ENCODE measurements around the gene MTF2. TPM values are rescaled to one million over a fixed set of nuclear protein-coding genes. Genes with fewer than 3 reads are reported as not detected.

MTF2 gene
- total RNA-seq, 1 experiment from 2014 or later, result 17.0 TPM

- BruUV-seq (replicated peaks), result no TSS peak
Measured at GRCh38 chr1:93111065-93111464, 32.0 kb downstream of the MTF2 start.

GRCh38 chr1:93111561-93111960 is 32.5 kb downstream of the MTF2 start:
- H3K27me3 Mint-ChIP-seq (ENCODE audit: insufficient read depth, unreplicated experiment), result no peaks in the 10 kb centered on the region
- peaks cover 13% of the 10 kb centered on the region for H3K4me1 Mint-ChIP-seq (ENCODE audit: insufficient read depth, unreplicated experiment)
- no peak for TF ChIP-seq CTCF (IDR thresholded peaks at IDR 0.05; ENCODE audit: unreplicated experiment)
- intact Hi-C loops (cut with micrococcal nuclease), result no loop called here
- no peak overlapping the region for H3K4me3 Mint-ChIP-seq (ENCODE audit: unreplicated experiment)
- ChIA-PET CTCF (no interaction called here), POLR2A (interaction anchor here (1.1 kb wide), 1 partner anchor 32 kb away, joined by 3 read pairs; no protein-coding TSS in a partner anchor)
- no peak overlapping the region for H3K27ac Mint-ChIP-seq (ENCODE audit: low read depth, unreplicated experiment)
- no TSS peak for BruUV-seq (replicated peaks)
- no peak for DNase-seq (ENCODE audit: unreplicated experiment)
- peaks cover 24% of the 10 kb centered on the region for H3K36me3 Mint-ChIP-seq (ENCODE audit: insufficient read depth, unreplicated experiment)
- no peaks in the 10 kb centered on the region for H3K9me3 Mint-ChIP-seq (ENCODE audit: unreplicated experiment)

More at GRCh38 chr1:93111065-93111464, 32.0 kb downstream of the MTF2 start:
- Mint-ChIP-seq H3K27me3 (ENCODE audit: insufficient read depth, unreplicated experiment) (no peaks in the 10 kb centered on the region), H3K4me1 (ENCODE audit: insufficient read depth, unreplicated experiment) (peaks cover 13% of the 10 kb centered on the region), H3K36me3 (ENCODE audit: insufficient read depth, unreplicated experiment) (peaks cover 19% of the 10 kb centered on the region), H3K4me3 (ENCODE audit: unreplicated experiment) (no peak overlapping the region), H3K9me3 (ENCODE audit: unreplicated experiment) (no peaks in the 10 kb centered on the region), H3K27ac (ENCODE audit: low read depth, unreplicated experiment) (no peak overlapping the region)
- POLR2A ChIA-PET, result interaction anchor here (1.1 kb wide), 1 partner anchor 32 kb away, joined by 3 read pairs; no protein-coding TSS in a partner anchor
- CTCF ChIA-PET, result no interaction called here
- no peak for DNase-seq (ENCODE audit: unreplicated experiment)
- intact Hi-C loops (cut with micrococcal nuclease), result no loop called here
- no peak for TF ChIP-seq CTCF (IDR thresholded peaks at IDR 0.05; ENCODE audit: unreplicated experiment)

- no TSS peak for BruUV-seq (replicated peaks)
- H3K36me3 Mint-ChIP-seq (ENCODE audit: insufficient read depth, unreplicated experiment), result peaks cover 34% of the 10 kb centered on the region
- no peaks in the 10 kb centered on the region for H3K27me3 Mint-ChIP-seq (ENCODE audit: insufficient read depth, unreplicated experiment)
Measured at GRCh38 chr1:93113127-93113526, 34.0 kb downstream of the MTF2 start.

GRCh38 chr1:93114391-93114790 is 35.3 kb downstream of the MTF2 start:
- intact Hi-C loops (cut with micrococcal nuclease), result no loop called here
- H3K27ac Mint-ChIP-seq (ENCODE audit: low read depth, unreplicated experiment), result no peak overlapping the region
- BruUV-seq (replicated peaks), result no TSS peak
- no peak for TF ChIP-seq CTCF (IDR thresholded peaks at IDR 0.05; ENCODE audit: unreplicated experiment)
- peaks cover 36% of the 10 kb centered on the region for H3K36me3 Mint-ChIP-seq (ENCODE audit: insufficient read depth, unreplicated experiment)
- POLR2A ChIA-PET, result interaction anchor here (1.3 kb wide), 1 partner anchor 36 kb away, joined by 3 read pairs; no protein-coding TSS in a partner anchor
- peak; percentile 4 for DNase-seq (ENCODE audit: unreplicated experiment)
- CTCF ChIA-PET, result interaction anchor here (1.0 kb wide), 1 partner anchor 33 kb away, joined by 3 read pairs; no protein-coding TSS in a partner anchor
- H3K4me1 Mint-ChIP-seq (ENCODE audit: insufficient read depth, unreplicated experiment), result peaks cover 13% of the 10 kb centered on the region
- no peaks in the 10 kb centered on the region for H3K27me3 Mint-ChIP-seq (ENCODE audit: insufficient read depth, unreplicated experiment)
- H3K9me3 Mint-ChIP-seq (ENCODE audit: unreplicated experiment), result no peaks in the 10 kb centered on the region
- no peak overlapping the region for H3K4me3 Mint-ChIP-seq (ENCODE audit: unreplicated experiment)

More at GRCh38 chr1:93113127-93113526, 34.0 kb downstream of the MTF2 start:
- ChIA-PET CTCF (no interaction called here), POLR2A (no interaction called here)
- intact Hi-C loops (cut with micrococcal nuclease), result no loop called here
- no peak for TF ChIP-seq CTCF (IDR thresholded peaks at IDR 0.05; ENCODE audit: unreplicated experiment)
- no peak overlapping the region for H3K27ac Mint-ChIP-seq (ENCODE audit: low read depth, unreplicated experiment)
- H3K4me3 Mint-ChIP-seq (ENCODE audit: unreplicated experiment), result no peak overlapping the region
- H3K4me1 Mint-ChIP-seq (ENCODE audit: insufficient read depth, unreplicated experiment), result peaks cover 13% of the 10 kb centered on the region
- DNase-seq (ENCODE audit: unreplicated experiment), result no peak
- no peaks in the 10 kb centered on the region for H3K9me3 Mint-ChIP-seq (ENCODE audit: unreplicated experiment)

Measured in MCF 10A (cell line).